Ascending aorta (tissue), 2 donors: ENCODE results near the gene KCNB1. TPM values are rescaled to one million over a fixed set of nuclear protein-coding genes. Genes with fewer than 3 reads are reported as not detected.

Experiments
- DNase-seq, 2 donors: peaks; one replicate each; pipeline ENCODE4 v3.0.0-alpha.2; 2019; ENCODE audit warnings: low spot score in 2 of 2
- H3K27ac ChIP-seq, 2 donors: fragments of 200-600 bp; sonication (generic); one replicate each; pipeline ENCODE4 v1.5.1; 2016 to 2017; ENCODE audit warnings: mild to moderate bottlenecking in 1 of 2
- H3K27me3 ChIP-seq: fragments of 200-600 bp; sonication (generic); one replicate; pipeline ENCODE4 v1.5.1; 2017
- H3K36me3 ChIP-seq, 2 donors: fragments of 200-600 bp; sonication (generic); one replicate each; pipeline ENCODE4 v1.5.1; 2016
- H3K4me1 ChIP-seq, 2 donors: fragments of 200-600 bp; sonication (generic); one replicate each; pipeline ENCODE4 v1.5.1; 2016 to 2017; ENCODE audit warnings: mild to moderate bottlenecking in 1 of 2
- H3K4me3 ChIP-seq, 2 donors: fragments of 200-600 bp; sonication (generic); one replicate each; pipeline ENCODE4 v1.5.1; 2016 to 2017; ENCODE audit warnings: mild to moderate bottlenecking in 1 of 2
- H3K9me3 ChIP-seq, 2 donors: fragments of 200-600 bp; sonication (generic); one replicate each; pipeline ENCODE4 v1.5.1; 2016
- intact Hi-C: fragments of 100-400 bp; cut with DNase I; formaldehyde crosslinking; loops from one replicate; pipeline ENCODE4 v1.15.1; 2023
- total RNA-seq: library from RNA; depleted of rRNA; stranded (reverse); fragments of >200 nt; gene quantifications from one replicate; pipeline ENCODE4 v1.1.0, GENCODE V29; 2016
- TF ChIP-seq, protein P1 (sequence below), 3 experiments: fragments of 200-600 bp in 2 of 3; fragments of 450-650 bp in 1 of 3; sonication (generic) in 2 of 3; IDR thresholded peaks; one replicate each; pipeline ENCODE4 v1.5.1; 2016 to 2019; ENCODE audit warnings: antibody characterized with exemption in 3 of 3, mild to moderate bottlenecking in 1 of 3, moderate library complexity in 1 of 3

The KCNB1 gene
- total RNA-seq, 1 donor from 2014 or later, result not detected

DNA sequence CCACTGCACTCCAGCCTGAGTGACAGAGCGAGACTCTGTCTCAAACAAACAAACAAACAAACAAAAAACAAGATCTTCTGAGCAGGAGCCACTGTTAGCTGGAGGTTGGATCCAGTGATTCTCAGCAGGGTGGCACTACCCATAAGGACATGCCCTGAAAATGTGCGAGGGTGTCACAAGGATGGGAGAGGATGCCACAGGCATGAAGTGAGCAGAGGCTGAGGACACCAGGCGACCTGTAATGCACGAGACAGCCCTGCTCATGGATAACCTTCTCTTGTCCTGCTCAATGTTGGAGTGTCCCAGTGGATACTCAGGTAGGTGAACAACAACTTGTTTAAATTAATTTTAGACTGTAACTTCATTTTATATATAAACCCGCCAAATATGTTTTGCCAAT lies 76.8 kb downstream of the KCNB1 start:
- intact Hi-C loops, result no loop called here
- H3K36me3 ChIP-seq, result no peaks in the 10 kb centered on the region
- H3K4me1 ChIP-seq, result peaks cover 0 to 3% of the 10 kb centered on the region in 2 donors
- H3K9me3 ChIP-seq, result no peaks in the 10 kb centered on the region
- H3K27ac ChIP-seq, result no peak overlapping the region
- H3K4me3 ChIP-seq, result no peak overlapping the region
- DNase-seq, result no peak
- TF ChIP-seq, protein P1, sequence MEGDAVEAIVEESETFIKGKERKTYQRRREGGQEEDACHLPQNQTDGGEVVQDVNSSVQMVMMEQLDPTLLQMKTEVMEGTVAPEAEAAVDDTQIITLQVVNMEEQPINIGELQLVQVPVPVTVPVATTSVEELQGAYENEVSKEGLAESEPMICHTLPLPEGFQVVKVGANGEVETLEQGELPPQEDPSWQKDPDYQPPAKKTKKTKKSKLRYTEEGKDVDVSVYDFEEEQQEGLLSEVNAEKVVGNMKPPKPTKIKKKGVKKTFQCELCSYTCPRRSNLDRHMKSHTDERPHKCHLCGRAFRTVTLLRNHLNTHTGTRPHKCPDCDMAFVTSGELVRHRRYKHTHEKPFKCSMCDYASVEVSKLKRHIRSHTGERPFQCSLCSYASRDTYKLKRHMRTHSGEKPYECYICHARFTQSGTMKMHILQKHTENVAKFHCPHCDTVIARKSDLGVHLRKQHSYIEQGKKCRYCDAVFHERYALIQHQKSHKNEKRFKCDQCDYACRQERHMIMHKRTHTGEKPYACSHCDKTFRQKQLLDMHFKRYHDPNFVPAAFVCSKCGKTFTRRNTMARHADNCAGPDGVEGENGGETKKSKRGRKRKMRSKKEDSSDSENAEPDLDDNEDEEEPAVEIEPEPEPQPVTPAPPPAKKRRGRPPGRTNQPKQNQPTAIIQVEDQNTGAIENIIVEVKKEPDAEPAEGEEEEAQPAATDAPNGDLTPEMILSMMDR (IDR thresholded peaks at IDR 0.05), result no peak
- no peaks in the 10 kb centered on the region for H3K27me3 ChIP-seq

DNA sequence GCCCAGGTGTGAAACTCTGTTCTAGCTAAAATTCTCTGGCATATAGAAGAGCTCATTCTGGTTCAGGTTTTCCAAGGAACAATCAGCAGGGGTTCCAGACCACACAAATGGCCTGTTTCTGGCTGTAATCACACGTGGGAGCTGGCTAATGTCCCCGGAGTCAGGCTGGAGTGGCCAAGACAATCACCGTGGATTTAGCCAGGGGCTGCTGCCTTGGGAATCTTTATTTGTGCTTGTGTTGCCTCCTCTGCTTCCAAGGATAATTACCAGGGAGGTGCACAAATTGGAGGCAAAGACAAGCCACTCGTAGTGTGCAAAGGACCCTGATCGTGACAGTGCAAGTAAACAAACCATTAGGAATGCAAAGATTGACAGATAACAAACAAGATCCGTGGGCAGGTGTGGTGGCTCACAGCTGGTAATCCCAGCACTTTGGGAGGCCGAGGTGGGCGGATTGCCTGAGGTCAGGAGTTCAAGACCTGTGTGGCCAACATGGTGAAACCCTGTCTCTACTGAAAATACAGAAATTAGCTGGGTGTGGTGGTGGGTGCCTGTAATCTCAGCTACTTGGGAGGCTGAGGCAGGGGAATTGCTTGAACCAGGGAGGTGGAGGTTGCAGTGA lies 77.3 kb downstream of the KCNB1 start:
- H3K4me1 ChIP-seq, result peaks cover 0 to 8% of the 10 kb centered on the region in 2 donors
- TF ChIP-seq, protein P1 (IDR thresholded peaks at IDR 0.05), result no peak
- no peak overlapping the region for H3K27ac ChIP-seq
- intact Hi-C loops, result no loop called here
- H3K27me3 ChIP-seq, result no peaks in the 10 kb centered on the region
- no peak for DNase-seq
- no peaks in the 10 kb centered on the region for H3K9me3 ChIP-seq
- no peaks in the 10 kb centered on the region for H3K36me3 ChIP-seq
- no peak overlapping the region for H3K4me3 ChIP-seq

DNA sequence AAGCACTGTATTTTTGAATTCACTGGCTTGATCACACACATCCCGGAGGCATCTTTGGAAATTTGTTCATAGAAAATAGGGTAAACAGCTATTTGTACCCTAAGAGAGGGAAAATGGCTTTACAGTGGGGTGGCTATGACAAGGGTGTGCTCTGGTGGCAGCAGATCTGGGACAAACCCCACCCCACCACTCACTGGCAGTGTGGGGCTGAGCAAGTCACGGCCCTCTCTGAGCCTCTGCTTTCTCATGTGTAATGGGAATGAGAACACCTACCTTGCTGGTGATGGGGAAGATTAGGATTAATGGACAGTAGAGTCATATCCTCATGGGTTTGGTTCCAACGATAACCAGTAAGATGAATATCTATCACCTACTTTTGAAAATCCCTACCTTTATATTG lies 78.0 kb downstream of the KCNB1 start:
- Histone ChIP-seq H3K9me3 (no peaks in the 10 kb centered on the region), H3K36me3 (no peaks in the 10 kb centered on the region), H3K4me1 (peaks cover 0 to 10% of the 10 kb centered on the region in 2 donors), H3K4me3 (no peak overlapping the region), H3K27ac (no peak overlapping the region), H3K27me3 (no peaks in the 10 kb centered on the region)
- no peak for DNase-seq
- TF ChIP-seq, protein P1 (IDR thresholded peaks at IDR 0.05), result no peak
- intact Hi-C loops, result loop anchor here (5.0 kb wide), 1 partner anchor 533 kb away; the partner anchor contains the start of gene RNF114

DNA sequence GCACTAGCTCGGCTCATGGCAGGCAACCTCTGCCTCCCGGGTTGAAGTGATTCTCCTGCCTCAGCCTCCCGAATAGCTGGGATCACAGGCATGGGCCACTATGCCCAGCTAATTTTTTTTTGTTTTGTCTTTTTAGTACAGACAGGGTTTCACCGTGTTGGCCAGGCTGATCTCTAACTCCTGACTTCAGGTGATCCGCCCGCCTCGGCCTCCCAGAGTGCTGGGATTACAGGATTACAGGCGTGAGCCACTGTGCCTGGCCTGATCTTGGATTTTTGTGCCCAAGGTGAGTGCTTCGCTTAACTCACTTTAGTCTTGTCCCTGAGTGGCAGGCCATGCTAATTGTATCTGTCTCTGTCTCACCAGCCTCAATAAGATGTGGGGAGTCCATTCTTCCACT lies 78.6 kb downstream of the KCNB1 start:
- no peak overlapping the region for H3K27ac ChIP-seq
- no peak for DNase-seq
- no peaks in the 10 kb centered on the region for H3K27me3 ChIP-seq

DNA sequence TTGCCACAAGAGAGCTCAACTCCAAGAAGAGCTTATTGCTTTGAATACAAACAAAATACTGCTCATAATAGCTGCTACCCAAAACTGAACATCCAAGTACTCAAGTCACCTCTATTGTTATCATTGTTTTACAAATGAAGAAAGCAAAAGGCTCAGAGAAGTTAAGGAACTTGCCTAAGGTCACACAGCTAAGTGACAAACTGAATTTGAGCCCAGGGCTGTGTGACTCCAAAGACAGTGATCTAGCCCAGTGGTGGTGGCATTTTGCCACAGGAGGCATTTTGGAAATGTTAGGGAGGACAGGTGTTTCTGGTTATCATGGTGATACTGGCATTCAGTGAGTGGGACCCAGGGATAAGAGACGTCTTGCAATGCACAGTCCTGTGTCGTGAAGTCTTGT lies 79.5 kb downstream of the KCNB1 start:
- H3K4me1 ChIP-seq, result peaks cover 0 to 10% of the 10 kb centered on the region in 2 donors
- H3K27me3 ChIP-seq, result no peaks in the 10 kb centered on the region
- no peak overlapping the region for H3K27ac ChIP-seq
- no peaks in the 10 kb centered on the region for H3K9me3 ChIP-seq
- TF ChIP-seq, protein P1 (IDR thresholded peaks at IDR 0.05), result no peak
- no peaks in the 10 kb centered on the region for H3K36me3 ChIP-seq
- intact Hi-C loops, result loop anchor here (5.0 kb wide), 1 partner anchor 534 kb away; the partner anchor contains the start of gene RNF114
- H3K4me3 ChIP-seq, result no peak overlapping the region
- DNase-seq, result no peak

More for the DNA sequence above, 78.6 kb downstream of the KCNB1 start:
- H3K9me3 ChIP-seq, result no peaks in the 10 kb centered on the region
- no peaks in the 10 kb centered on the region for H3K36me3 ChIP-seq
- TF ChIP-seq, protein P1 (IDR thresholded peaks at IDR 0.05), result no peak
- intact Hi-C loops, result loop anchor here (5.0 kb wide), 1 partner anchor 533 kb away; the partner anchor contains the start of gene RNF114
- H3K4me3 ChIP-seq, result no peak overlapping the region
- peaks cover 0 to 10% of the 10 kb centered on the region in 2 donors for H3K4me1 ChIP-seq
